HG03575 (cell line): Measurements from ENCODE around the gene ASIC1.

Source experiments
- ATAC-seq: cut with Tn5 transposase; IDR thresholded peaks from one replicate; pipeline ENCODE4 v1.9.1; 2021; ENCODE audit not compliant: unreplicated experiment, insufficient number of reproducible peaks, low FRiP score; ENCODE audit errors: extremely low read depth

ASIC1 gene

GRCh38 chr12:50039151-50039835 lies 18.1 kb upstream of the ASIC1 start:
- ATAC-seq: no peak

GRCh38 chr12:50040657-50041056 lies 16.7 kb upstream of the ASIC1 start:
- no peak for ATAC-seq

GRCh38 chr12:50041062-50041860 lies 16.1 kb upstream of the ASIC1 start:
- ATAC-seq: no peak

GRCh38 chr12:50041962-50042361 lies 15.4 kb upstream of the ASIC1 start:
- ATAC-seq: no peak

GRCh38 chr12:50042693-50043092 lies 14.7 kb upstream of the ASIC1 start:
- ATAC-seq: no peak

- ATAC-seq: no peak
Measured at GRCh38 chr12:50043308-50043707, 14.1 kb upstream of the ASIC1 start.

- no peak for ATAC-seq
Measured at GRCh38 chr12:50043854-50044253, 13.5 kb upstream of the ASIC1 start.

GRCh38 chr12:50047693-50048250 lies 9.6 kb upstream of the ASIC1 start:
- ATAC-seq: no peak

- no peak for ATAC-seq
Measured at GRCh38 chr12:50049254-50050118, 7.9 kb upstream of the ASIC1 start.

GRCh38 chr12:50050119-50050385 lies 7.3 kb upstream of the ASIC1 start:
- no peak for ATAC-seq

- ATAC-seq: no peak
Measured at GRCh38 chr12:50050410-50051098, 6.8 kb upstream of the ASIC1 start.

- ATAC-seq: no peak
Measured at GRCh38 chr12:50051101-50051806, 6.1 kb upstream of the ASIC1 start.

GRCh38 chr12:50052544-50052943 lies 4.9 kb upstream of the ASIC1 start:
- no peak for ATAC-seq

GRCh38 chr12:50052964-50053363 lies 4.4 kb upstream of the ASIC1 start:
- no peak for ATAC-seq

- ATAC-seq: no peak
Measured at GRCh38 chr12:50053583-50053982, 3.8 kb upstream of the ASIC1 start.

GRCh38 chr12:50055831-50056638 lies 1.4 kb upstream of the ASIC1 start:
- no peak for ATAC-seq

GRCh38 chr12:50056639-50056976 lies 788 bp upstream of the ASIC1 start:
- no peak for ATAC-seq
